D341Med (cell line): ENCODE data around the gene OXLD1.
A peak's percentile ranks its signal among the peaks of the same experiment; 100 is the strongest.

Experiments used
- DNase-seq: peaks from one replicate; pipeline ENCODE4 v3.0.0; 2012; ENCODE audit warnings: low spot score

The OXLD1 gene

DNA sequence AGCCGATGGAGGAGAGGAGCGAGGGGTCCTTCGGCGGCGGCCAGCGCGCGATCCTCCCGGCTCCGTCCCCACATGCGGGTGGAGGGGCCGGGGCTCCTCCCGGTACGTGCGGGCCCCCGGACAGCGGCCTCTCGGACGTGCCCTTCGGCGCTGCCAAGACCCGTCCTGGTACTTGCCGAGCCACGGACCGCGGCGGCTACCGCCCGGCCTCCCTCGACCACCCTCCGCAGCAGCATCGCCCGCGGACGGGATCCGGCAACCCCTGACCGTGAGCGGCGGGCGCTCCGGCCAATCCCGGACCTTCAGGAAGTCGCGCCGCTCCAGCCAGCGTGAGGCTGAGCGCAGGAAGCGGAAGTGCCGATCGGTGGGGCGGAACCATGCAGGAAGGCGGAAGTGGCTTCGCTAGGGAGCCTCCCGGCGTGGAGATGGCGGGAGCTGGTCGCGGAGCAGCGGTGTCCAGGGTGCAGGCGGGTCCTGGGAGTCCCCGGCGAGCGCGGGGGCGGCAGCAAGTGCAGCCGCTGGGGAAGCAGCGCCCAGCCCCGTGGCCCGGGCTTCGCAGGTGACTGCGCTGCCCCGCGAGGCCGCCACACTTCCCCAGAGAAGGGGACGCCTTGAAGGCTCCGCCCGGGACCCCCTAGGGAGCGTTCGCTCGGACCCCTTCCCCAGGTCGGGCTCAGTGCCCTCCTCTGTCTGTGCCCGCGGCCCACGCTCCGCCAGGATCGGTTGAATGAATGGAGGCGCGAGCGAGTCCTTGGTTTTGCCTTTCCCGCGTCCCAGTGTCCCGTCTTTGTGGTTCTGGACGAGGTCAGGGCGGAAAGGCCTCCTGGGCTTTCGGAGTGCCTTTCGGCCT lies at the start of gene OXLD1, which contains the start of gene CCDC137:
TSS of gene OXLD1 (minus strand) at position 264 of the 850 bp plus-strand sequence. CDS start at position 236, 28 bp downstream.
TSS of gene CCDC137 (plus strand) at position 396 of the 850 bp plus-strand sequence. CDS start at position 426, 30 bp downstream.
- DNase-seq = peak; percentile 100

DNA sequence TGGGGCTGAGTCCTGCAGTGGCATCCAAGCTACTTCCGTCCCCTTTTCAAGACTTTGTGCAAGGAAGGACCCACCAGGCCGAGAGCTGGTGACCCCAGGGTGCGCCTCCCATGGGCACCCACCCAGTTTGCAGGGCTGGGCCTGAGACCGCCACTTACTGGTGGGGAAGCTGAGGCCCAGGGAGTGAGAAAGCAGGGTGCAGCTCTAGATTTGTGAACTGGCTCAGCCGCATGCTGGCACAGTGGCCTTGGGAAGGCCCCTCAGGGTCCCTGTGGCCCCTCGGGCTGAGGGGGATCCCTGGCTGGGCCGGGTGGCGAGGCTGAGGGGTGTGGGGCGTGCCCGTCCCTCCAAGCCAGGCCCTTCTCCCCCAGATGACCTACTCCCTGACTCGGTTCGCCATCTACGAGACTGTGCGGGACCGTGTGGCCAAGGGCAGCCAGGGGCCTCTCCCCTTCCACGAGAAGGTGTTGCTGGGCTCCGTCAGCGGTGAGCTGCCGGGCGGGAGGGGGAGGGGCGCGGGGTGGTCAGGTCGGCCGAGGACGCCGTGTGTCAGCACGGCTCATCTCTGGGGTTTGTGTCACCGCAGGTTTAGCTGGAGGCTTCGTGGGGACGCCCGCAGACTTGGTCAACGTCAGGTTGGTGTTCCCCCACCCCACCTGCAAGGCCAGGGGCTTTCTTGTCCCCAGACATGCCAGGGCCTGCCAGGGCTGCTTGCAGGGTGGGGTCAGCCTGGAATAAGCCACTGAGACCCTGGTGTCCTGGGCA lies 48.9 kb upstream of the OXLD1 start:
- no peak for DNase-seq

DNA sequence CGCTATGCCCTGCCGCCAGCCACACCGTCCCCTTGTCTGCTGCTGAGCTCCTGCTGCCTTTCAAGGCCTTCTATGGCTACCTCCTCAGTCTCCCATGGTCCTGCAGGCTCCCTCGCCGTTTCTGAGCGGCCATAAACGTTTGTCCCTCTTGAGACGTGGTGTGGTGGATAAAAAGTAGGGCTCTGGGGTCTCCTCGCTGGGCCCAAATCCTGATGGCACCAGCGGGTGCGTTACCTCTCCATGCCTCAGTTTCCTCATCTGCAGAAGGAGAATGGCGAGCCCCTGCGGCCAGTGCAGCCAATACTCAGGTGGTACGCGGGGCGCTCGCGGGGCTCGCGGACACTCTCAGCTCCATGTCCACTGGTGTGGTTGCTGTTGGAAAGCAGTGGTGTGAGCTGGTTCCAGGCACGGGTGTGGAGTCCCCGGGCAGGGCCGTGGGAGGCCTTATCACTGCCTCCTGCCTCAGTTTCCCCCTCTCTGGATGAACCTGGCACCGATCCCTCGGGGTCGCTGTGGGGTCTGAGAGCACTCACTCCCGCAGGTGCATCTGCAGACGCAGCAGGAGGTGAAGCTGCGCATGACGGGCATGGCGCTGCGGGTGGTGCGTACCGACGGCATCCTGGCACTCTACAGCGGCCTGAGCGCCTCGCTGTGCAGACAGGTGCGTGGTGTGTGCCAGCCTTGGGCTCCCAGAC lies 48.2 kb upstream of the OXLD1 start:
- DNase-seq = no peak

GRCh38 chr17:81713556-81714411 lies 47.4 kb upstream of the OXLD1 start:
- no peak for DNase-seq

GRCh38 chr17:81713004-81713555 lies 46.7 kb upstream of the OXLD1 start:
- no peak for DNase-seq

DNA sequence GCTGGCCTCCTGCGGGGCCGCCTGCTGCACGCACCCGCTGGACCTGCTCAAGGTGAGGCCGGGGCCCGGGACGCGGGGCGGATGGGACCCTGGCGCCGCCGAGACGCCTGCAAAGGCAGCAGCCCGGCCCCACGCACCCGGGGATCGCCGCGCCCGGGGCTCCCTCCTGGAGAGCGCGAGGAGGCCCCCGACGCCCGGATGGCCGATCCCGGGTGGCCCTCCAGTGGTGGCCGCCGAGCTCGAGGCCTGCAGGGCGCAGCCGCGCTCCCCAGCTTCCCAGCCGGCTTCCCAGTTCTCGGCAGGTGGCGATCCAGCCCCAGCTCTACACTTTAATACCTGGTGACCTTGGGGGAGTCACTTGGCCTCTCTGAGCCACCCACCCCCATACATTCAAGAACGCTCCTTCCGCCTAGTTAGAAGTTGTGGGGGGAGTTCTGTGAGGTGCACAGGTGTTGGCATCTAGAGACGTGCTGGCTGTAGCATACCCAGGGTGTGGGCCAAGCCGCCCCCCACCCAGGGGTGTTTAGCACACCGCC lies 46.1 kb upstream of the OXLD1 start:
- DNase-seq = peak; percentile 90

- DNase-seq = peak; percentile 100
Measured at GRCh38 chr17:81711814-81712467, 45.5 kb upstream of the OXLD1 start, which contains the start of gene SLC25A10. Gene SLC25A10 (plus strand): TSS chr17:81712284. CDS start chr17:81712427, 143 bp downstream.

GRCh38 chr17:81710514-81711308 lies 44.3 kb upstream of the OXLD1 start:
- DNase-seq = no peak

- DNase-seq = no peak
Measured at GRCh38 chr17:81708739-81709185, 42.4 kb upstream of the OXLD1 start.

GRCh38 chr17:81707725-81708646 lies 41.6 kb upstream of the OXLD1 start:
- DNase-seq = no peak

DNA sequence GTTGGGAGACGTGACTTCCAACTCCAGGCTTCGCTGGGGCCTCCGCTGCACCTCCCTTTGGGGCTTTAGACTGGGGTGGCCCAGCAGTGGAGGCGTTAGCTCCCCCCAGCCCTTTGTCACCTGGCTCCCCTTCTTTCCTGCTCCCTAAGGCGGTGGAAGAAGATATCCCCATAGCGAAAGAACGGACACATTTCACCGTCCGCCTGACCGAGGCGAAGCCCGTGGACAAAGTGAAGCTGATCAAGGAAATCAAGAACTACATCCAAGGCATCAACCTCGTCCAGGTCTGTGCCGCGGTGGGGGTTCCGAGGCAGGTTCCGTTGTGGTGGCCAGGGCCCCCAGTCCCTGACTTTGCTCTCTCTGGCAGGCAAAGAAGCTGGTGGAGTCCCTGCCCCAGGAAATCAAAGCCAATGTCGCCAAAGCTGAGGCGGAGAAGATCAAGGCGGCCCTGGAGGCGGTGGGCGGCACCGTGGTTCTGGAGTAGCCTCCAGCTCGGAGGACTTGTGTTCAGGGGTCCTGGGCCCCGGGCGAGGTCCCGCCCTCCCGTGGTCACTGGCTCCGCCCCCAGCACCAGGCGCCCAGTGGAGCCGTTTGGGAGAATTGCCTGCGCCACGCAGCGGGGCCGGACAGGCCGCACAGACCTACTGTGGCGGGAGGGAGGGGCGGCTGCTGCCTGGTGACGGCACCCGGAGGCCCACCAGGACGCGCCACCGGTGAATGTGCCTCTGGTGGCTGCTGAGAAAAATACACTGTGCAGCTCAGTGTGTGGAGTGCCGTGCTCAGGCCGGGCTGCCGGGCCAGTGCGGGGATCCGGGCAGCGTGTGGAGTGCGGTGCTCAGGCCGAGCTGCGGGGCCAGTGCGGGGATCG lies 40.6 kb upstream of the OXLD1 start:
- DNase-seq = no peak

DNA sequence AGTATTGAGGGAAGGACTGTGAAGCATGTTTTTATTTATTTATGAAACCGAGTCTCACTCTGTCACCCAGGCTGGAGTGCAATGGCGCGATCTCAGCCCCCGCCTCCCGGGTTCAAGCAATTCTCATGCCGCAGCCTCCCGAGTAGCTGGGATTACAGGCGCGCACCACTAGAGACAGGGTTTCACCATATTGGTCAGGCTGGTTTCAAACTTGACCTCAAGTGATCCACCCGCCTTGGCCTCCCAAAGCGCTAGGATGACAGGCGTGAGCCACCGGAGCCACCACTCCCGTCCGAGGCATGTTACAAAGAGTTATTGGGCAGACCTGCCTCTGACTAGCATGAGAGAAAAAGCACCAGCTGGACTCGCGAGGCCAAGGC lies 39.8 kb upstream of the OXLD1 start:
- DNase-seq = no peak

DNA sequence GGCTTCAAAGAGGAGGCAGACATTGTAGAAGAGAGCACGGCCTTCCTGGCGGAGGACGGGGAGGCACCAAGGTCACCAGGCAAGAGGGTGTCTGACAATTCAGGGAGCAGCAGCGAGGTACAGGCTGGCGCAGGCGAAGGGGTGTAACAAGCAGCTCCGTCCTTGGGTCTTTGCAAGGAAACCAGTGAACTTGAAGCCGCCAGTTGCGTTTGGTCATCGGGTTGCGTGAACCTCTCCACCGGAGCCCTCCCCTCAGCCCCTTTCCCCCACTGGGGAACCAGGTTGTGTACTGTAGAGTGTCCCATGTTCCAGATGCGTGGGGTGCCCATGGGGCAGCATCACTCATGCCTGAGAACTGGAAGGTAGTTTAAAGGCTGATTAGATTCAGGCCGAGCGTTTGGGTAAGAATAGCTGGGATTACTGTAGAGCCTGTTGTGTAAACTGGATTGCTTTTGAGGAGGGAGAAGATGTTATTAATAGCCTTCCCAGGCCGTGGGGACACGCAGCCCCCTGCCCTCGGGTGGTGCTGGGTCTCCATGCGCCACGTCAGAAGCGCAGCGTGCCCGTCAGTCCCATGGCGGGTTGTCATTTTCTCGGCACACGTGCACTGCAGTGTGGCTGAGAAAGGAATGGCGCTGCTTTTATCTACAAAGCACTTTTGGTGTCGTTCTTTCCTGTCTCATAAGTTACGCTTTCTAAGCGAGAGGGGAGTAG lies 39.3 kb upstream of the OXLD1 start:
- DNase-seq = no peak

GRCh38 chr17:81703747-81704654 lies 37.6 kb upstream of the OXLD1 start:
- no peak for DNase-seq

DNA sequence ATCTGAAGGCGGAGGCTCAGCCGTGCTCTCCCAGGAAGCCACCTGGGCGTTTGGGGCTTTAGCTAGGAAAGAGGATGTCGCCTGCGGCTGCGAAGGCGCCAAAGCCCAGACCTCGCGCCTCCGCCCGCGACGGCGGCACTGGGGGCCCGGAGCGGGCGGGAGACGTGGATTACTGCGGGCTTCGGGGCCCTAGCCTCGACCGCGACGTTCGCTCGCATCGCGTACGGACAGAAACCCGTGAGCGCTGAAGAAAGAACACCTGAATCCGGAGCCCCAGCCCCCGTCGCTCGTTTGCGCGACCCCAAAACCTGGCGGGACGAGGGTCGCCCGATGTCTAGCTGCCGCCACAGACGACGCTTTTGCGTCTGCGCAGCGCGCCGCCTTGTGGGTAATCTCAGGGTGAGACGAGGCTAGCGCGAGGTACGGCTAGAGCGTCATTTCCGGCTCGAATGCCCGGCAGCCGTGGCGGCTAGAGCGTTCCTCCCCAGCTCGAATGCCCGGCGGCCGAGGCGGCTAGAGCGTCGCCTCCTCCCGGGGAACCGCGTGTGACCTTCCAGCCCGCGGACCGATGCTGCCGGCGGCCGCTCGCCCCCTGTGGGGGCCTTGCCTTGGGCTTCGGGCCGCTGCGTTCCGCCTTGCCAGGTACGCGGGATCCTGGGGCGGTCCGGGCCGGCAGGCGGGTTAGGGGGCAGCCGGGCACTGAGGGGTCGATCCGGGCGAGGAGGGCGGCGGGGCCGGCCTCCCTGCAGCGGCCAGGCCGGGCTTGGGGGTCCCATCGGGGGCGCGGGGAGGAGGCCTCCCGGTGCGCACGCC lies 36.7 kb upstream of the OXLD1 start, which contains the start of gene MRPL12:
TSS of gene MRPL12 (plus strand) at position 434 of the 813 bp plus-strand sequence. CDS start at position 569, 135 bp downstream.
- peak; percentile 99 for DNase-seq
